ENCODE results near the gene CLASP1. TPM values are rescaled to one million over a fixed set of nuclear protein-coding genes. Genes with fewer than 3 reads are reported as not detected.

Gene CLASP1
- total and polyA plus RNA-seq, 4 experiments from 2014 or later, result 3.3 to 68.7 (median 42.1) TPM

- CTCF ChIA-PET (ENCODE audit: partially characterized antibody), result no interaction called here
- H3K9me3 ChIP-seq (ENCODE audit: control insufficient read depth in 1 of 2, low read length in 2 of 2), result no peaks in the 10 kb centered on the region
- H3K27ac ChIP-seq (ENCODE audit: low read depth, low read length), result no peak overlapping the region
- intact Hi-C loops (cut with micrococcal nuclease), result no loop called here
- Mint-ChIP-seq H3K27ac (peak overlapping the region in 2 of 7 donors; percentile 26 to 76), H3K9me3 (peaks cover 0 to 2% (median 0%) of the 10 kb centered on the region in 8 donors), H3K4me3 (no peak overlapping the region), H3K4me1 (no peaks in the 10 kb centered on the region), H3K27me3 (no peaks in the 10 kb centered on the region), H3K36me3 (peaks cover 51 to 73% of the 10 kb centered on the region in 2 donors)
- peaks cover 5% of the 10 kb centered on the region for H3K36me3 ChIP-seq (ENCODE audit: insufficient read depth, low read length)
- no peak for DNase-seq
- H3K27me3 ChIP-seq (ENCODE audit: insufficient read depth, low read length), result no peaks in the 10 kb centered on the region
- no peaks in the 10 kb centered on the region for H3K4me1 ChIP-seq (ENCODE audit: insufficient read depth, low read length)
- POLR2A ChIA-PET (ENCODE audit: partially characterized antibody), result no interaction called here
- H3K4me3 ChIP-seq (ENCODE audit: low read length in 2 of 2), result no peak overlapping the region
Observed at GRCh38 chr2:121372082-121372481, 277.2 kb downstream of the CLASP1 start.

- peaks cover 50 to 75% of the 10 kb centered on the region in 2 donors for H3K36me3 Mint-ChIP-seq
Observed at GRCh38 chr2:121368836-121369235, 280.4 kb downstream of the CLASP1 start.

GRCh38 chr2:121368155-121368554 is 281.1 kb downstream of the CLASP1 start:
- ChIA-PET CTCF (ENCODE audit: partially characterized antibody) (no interaction called here), POLR2A (ENCODE audit: partially characterized antibody) (no interaction called here)
- H3K9me3 ChIP-seq (ENCODE audit: control insufficient read depth in 1 of 2, low read length in 2 of 2), result no peaks in the 10 kb centered on the region
- no peak for DNase-seq
- H3K4me1 ChIP-seq (ENCODE audit: insufficient read depth, low read length), result no peaks in the 10 kb centered on the region
- Mint-ChIP-seq H3K36me3 (peaks cover 46 to 75% of the 10 kb centered on the region in 2 donors), H3K27me3 (no peaks in the 10 kb centered on the region), H3K9me3 (peaks cover 0 to 2% (median 0%) of the 10 kb centered on the region in 8 donors), H3K4me3 (no peak overlapping the region), H3K4me1 (peaks cover 0 to 2% (median 0%) of the 10 kb centered on the region in 4 donors), H3K27ac (peak overlapping the region in 2 of 7 donors; percentile 14 to 18)
- H3K4me3 ChIP-seq (ENCODE audit: low read length in 2 of 2), result no peak overlapping the region
- H3K36me3 ChIP-seq (ENCODE audit: insufficient read depth, low read length), result peaks cover 34% of the 10 kb centered on the region
- H3K27me3 ChIP-seq (ENCODE audit: insufficient read depth, low read length), result no peaks in the 10 kb centered on the region
- no peak overlapping the region for H3K27ac ChIP-seq (ENCODE audit: low read depth, low read length)
- intact Hi-C loops (cut with micrococcal nuclease), result no loop called here

More at GRCh38 chr2:121368836-121369235, 280.4 kb downstream of the CLASP1 start:
- no peak overlapping the region for H3K4me3 Mint-ChIP-seq
- H3K27me3 ChIP-seq (ENCODE audit: insufficient read depth, low read length), result no peaks in the 10 kb centered on the region
- no peak overlapping the region for H3K4me3 ChIP-seq (ENCODE audit: low read length in 2 of 2)
- H3K9me3 Mint-ChIP-seq, result peaks cover 0 to 2% (median 0%) of the 10 kb centered on the region in 8 donors
- ChIA-PET CTCF (ENCODE audit: partially characterized antibody) (interaction anchor here (1.2 kb wide), 1 partner anchor 12 kb away, joined by 3 read pairs; no protein-coding TSS in a partner anchor), POLR2A (ENCODE audit: partially characterized antibody) (no interaction called here)
- H3K27ac ChIP-seq (ENCODE audit: low read depth, low read length), result no peak overlapping the region
- no peaks in the 10 kb centered on the region for H3K27me3 Mint-ChIP-seq
- intact Hi-C loops (cut with micrococcal nuclease), result no loop called here
- no peaks in the 10 kb centered on the region for H3K9me3 ChIP-seq (ENCODE audit: control insufficient read depth in 1 of 2, low read length in 2 of 2)
- DNase-seq, result no peak
- H3K4me1 Mint-ChIP-seq, result peaks cover 0 to 2% (median 0%) of the 10 kb centered on the region in 4 donors
- H3K27ac Mint-ChIP-seq, result peak overlapping the region in 3 of 7 donors; percentile 25 to 56 (median 34)
- H3K4me1 ChIP-seq (ENCODE audit: insufficient read depth, low read length), result no peaks in the 10 kb centered on the region
- peaks cover 28% of the 10 kb centered on the region for H3K36me3 ChIP-seq (ENCODE audit: insufficient read depth, low read length)

GRCh38 chr2:121367246-121367900 is 281.9 kb downstream of the CLASP1 start:
- Histone ChIP-seq H3K4me3 (ENCODE audit: low read length in 2 of 2) (no peak overlapping the region), H3K27me3 (ENCODE audit: insufficient read depth, low read length) (no peaks in the 10 kb centered on the region), H3K4me1 (ENCODE audit: insufficient read depth, low read length) (no peaks in the 10 kb centered on the region), H3K36me3 (ENCODE audit: insufficient read depth, low read length) (peaks cover 42% of the 10 kb centered on the region), H3K9me3 (ENCODE audit: control insufficient read depth in 1 of 2, low read length in 2 of 2) (no peaks in the 10 kb centered on the region), H3K27ac (ENCODE audit: low read depth, low read length) (no peak overlapping the region)
- Mint-ChIP-seq H3K27ac (peak overlapping the region in 1 of 7 donors; percentile 62), H3K4me3 (no peak overlapping the region), H3K9me3 (peaks cover 0 to 2% (median 0%) of the 10 kb centered on the region in 8 donors), H3K27me3 (no peaks in the 10 kb centered on the region), H3K36me3 (peaks cover 44 to 78% of the 10 kb centered on the region in 2 donors), H3K4me1 (peaks cover 0 to 2% (median 0%) of the 10 kb centered on the region in 4 donors)
- DNase-seq, result no peak
- ChIA-PET POLR2A (ENCODE audit: partially characterized antibody) (no interaction called here), CTCF (ENCODE audit: partially characterized antibody) (interaction anchor here (1.6 kb wide), 1 partner anchor 12 kb away, joined by 5 read pairs; no protein-coding TSS in a partner anchor)
- intact Hi-C loops (cut with micrococcal nuclease), result no loop called here

GRCh38 chr2:121366040-121366439 is 283.2 kb downstream of the CLASP1 start:
- Histone ChIP-seq H3K4me1 (ENCODE audit: insufficient read depth, low read length) (no peaks in the 10 kb centered on the region), H3K4me3 (ENCODE audit: low read length in 2 of 2) (no peak overlapping the region), H3K36me3 (ENCODE audit: insufficient read depth, low read length) (peaks cover 51% of the 10 kb centered on the region), H3K27ac (ENCODE audit: low read depth, low read length) (no peak overlapping the region), H3K9me3 (ENCODE audit: control insufficient read depth in 1 of 2, low read length in 2 of 2) (no peaks in the 10 kb centered on the region), H3K27me3 (ENCODE audit: insufficient read depth, low read length) (no peaks in the 10 kb centered on the region)
- Mint-ChIP-seq H3K4me1 (peaks cover 0 to 2% (median under 1%) of the 10 kb centered on the region in 4 donors), H3K27me3 (no peaks in the 10 kb centered on the region), H3K36me3 (peaks cover 47 to 80% of the 10 kb centered on the region in 2 donors), H3K4me3 (no peak overlapping the region), H3K9me3 (peaks cover 0 to 2% (median 0%) of the 10 kb centered on the region in 8 donors), H3K27ac (peak overlapping the region in 3 of 7 donors; percentile 7 to 72 (median 9))
- intact Hi-C loops (cut with micrococcal nuclease), result no loop called here
- ChIA-PET POLR2A (ENCODE audit: partially characterized antibody) (no interaction called here), CTCF (ENCODE audit: partially characterized antibody) (interaction anchor here (1.1 to 1.6 kb wide), 2 partner anchors 9 to 11 kb away, joined by 3 to 5 read pairs; no protein-coding TSS in a partner anchor)
- DNase-seq, result no peak

GRCh38 chr2:121365061-121365460 is 284.2 kb downstream of the CLASP1 start:
- Histone ChIP-seq H3K9me3 (ENCODE audit: control insufficient read depth in 1 of 2, low read length in 2 of 2) (no peaks in the 10 kb centered on the region), H3K4me1 (ENCODE audit: insufficient read depth, low read length) (no peaks in the 10 kb centered on the region), H3K4me3 (ENCODE audit: low read length in 2 of 2) (no peak overlapping the region), H3K27ac (ENCODE audit: low read depth, low read length) (no peak overlapping the region), H3K27me3 (ENCODE audit: insufficient read depth, low read length) (no peaks in the 10 kb centered on the region), H3K36me3 (ENCODE audit: insufficient read depth, low read length) (peaks cover 55% of the 10 kb centered on the region)
- ChIA-PET POLR2A (ENCODE audit: partially characterized antibody) (no interaction called here), CTCF (ENCODE audit: partially characterized antibody) (interaction anchor here (1.0 kb wide), 1 partner anchor 9 kb away, joined by 4 read pairs; no protein-coding TSS in a partner anchor)
- intact Hi-C loops (cut with micrococcal nuclease), result no loop called here
- no peak for DNase-seq
- Mint-ChIP-seq H3K36me3 (peaks cover 54 to 86% of the 10 kb centered on the region in 2 donors), H3K27me3 (no peaks in the 10 kb centered on the region), H3K4me3 (no peak overlapping the region), H3K4me1 (peaks cover 0 to 2% (median under 1%) of the 10 kb centered on the region in 4 donors), H3K9me3 (peaks cover 0 to 2% (median 0%) of the 10 kb centered on the region in 8 donors), H3K27ac (no peak overlapping the region)

- Mint-ChIP-seq H3K4me3 (no peak overlapping the region), H3K4me1 (peaks cover 0 to 2% (median under 1%) of the 10 kb centered on the region in 4 donors), H3K9me3 (peaks cover 0 to 2% (median 0%) of the 10 kb centered on the region in 8 donors), H3K27me3 (no peaks in the 10 kb centered on the region), H3K36me3 (peaks cover 48 to 88% of the 10 kb centered on the region in 2 donors), H3K27ac (peak overlapping the region in 2 of 7 donors; percentile 31 to 69)
- no peak for DNase-seq
- no peaks in the 10 kb centered on the region for H3K4me1 ChIP-seq (ENCODE audit: insufficient read depth, low read length)
- POLR2A ChIA-PET (ENCODE audit: partially characterized antibody), result no interaction called here
- H3K27ac ChIP-seq (ENCODE audit: low read depth, low read length), result no peak overlapping the region
- peaks cover 58% of the 10 kb centered on the region for H3K36me3 ChIP-seq (ENCODE audit: insufficient read depth, low read length)
- intact Hi-C loops (cut with micrococcal nuclease), result no loop called here
- H3K27me3 ChIP-seq (ENCODE audit: insufficient read depth, low read length), result no peaks in the 10 kb centered on the region
- CTCF ChIA-PET (ENCODE audit: partially characterized antibody), result no interaction called here
- H3K4me3 ChIP-seq (ENCODE audit: low read length in 2 of 2), result no peak overlapping the region
- H3K9me3 ChIP-seq (ENCODE audit: control insufficient read depth in 1 of 2, low read length in 2 of 2), result no peaks in the 10 kb centered on the region
Observed at GRCh38 chr2:121363632-121364420, 285.4 kb downstream of the CLASP1 start.

All from CD4-positive, alpha-beta memory T cell (primary cell).